SK-N-SH treated with all-trans-retinoic acid at 6 μM for 48 hours (cell line): ENCODE data around the gene PPARA.

ENCODE experiments used
- ARNTL ChIP-seq: fragments of 450-650 bp; formaldehyde crosslinking; IDR thresholded peaks from 2 replicates; pipeline ENCODE4 v1.5.0; 2020; ENCODE audit warnings: low read depth, mild to moderate bottlenecking, moderate library complexity, borderline replicate concordance
- ZNF565 ChIP-seq: fragments of 450-650 bp; formaldehyde crosslinking; conservative IDR thresholded peaks from 2 replicates; pipeline ENCODE4 v1.5.0; 2020; ENCODE audit warnings: low read depth, mild to moderate bottlenecking, moderate library complexity

DNA sequence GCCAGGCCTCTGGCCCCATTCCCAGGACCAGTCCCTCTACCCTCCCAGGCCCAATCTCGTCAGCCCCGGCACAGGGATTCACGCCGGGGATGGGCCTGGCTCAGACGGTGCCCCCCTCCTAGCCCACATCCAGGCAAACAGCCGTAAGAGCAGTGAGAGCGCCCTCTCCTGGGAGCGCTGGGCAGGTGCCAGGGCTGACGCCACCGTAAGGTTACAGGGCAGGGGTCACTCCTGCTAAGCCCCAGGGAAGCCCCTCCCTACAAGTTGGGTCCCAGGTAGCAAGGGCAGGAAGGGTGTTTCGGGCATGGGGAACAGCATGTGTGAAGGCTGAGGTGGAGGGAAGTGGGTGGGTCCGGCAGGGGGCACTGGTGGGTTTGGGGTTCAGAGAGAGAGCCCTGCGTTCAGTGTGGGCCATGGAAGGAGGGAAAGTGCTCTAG is 19.2 kb upstream of the PPARA start:
- TF ChIP-seq ZNF565 (CRISPR knock-in tag) (no peak), ARNTL (CRISPR knock-in tag) (no peak)
